Ascending aorta (tissue), 2 donors: ENCODE results near the gene METTL25B. TPM values are rescaled to one million over a fixed set of nuclear protein-coding genes. Genes with fewer than 3 reads are reported as not detected.

Experiments
- DNase-seq, 2 donors: peaks; one replicate each; pipeline ENCODE4 v3.0.0-alpha.2; 2019; ENCODE audit warnings: low spot score in 2 of 2
- H3K27ac ChIP-seq, 2 donors: fragments of 200-600 bp; sonication (generic); one replicate each; pipeline ENCODE4 v1.5.1; 2016 to 2017; ENCODE audit warnings: mild to moderate bottlenecking in 1 of 2
- H3K27me3 ChIP-seq: fragments of 200-600 bp; sonication (generic); one replicate; pipeline ENCODE4 v1.5.1; 2017
- H3K36me3 ChIP-seq, 2 donors: fragments of 200-600 bp; sonication (generic); one replicate each; pipeline ENCODE4 v1.5.1; 2016
- H3K4me1 ChIP-seq, 2 donors: fragments of 200-600 bp; sonication (generic); one replicate each; pipeline ENCODE4 v1.5.1; 2016 to 2017; ENCODE audit warnings: mild to moderate bottlenecking in 1 of 2
- H3K4me3 ChIP-seq, 2 donors: fragments of 200-600 bp; sonication (generic); one replicate each; pipeline ENCODE4 v1.5.1; 2016 to 2017; ENCODE audit warnings: mild to moderate bottlenecking in 1 of 2
- H3K9me3 ChIP-seq, 2 donors: fragments of 200-600 bp; sonication (generic); one replicate each; pipeline ENCODE4 v1.5.1; 2016
- CTCF ChIP-seq, 3 experiments: fragments of 200-600 bp in 2 of 3; fragments of 450-650 bp in 1 of 3; sonication (generic) in 2 of 3; IDR thresholded peaks; one replicate each; pipeline ENCODE4 v1.5.1; 2016 to 2019; ENCODE audit warnings: antibody characterized with exemption in 3 of 3, mild to moderate bottlenecking in 1 of 3, moderate library complexity in 1 of 3
- intact Hi-C: fragments of 100-400 bp; cut with DNase I; formaldehyde crosslinking; loops from one replicate; pipeline ENCODE4 v1.15.1; 2023
- total RNA-seq: library from RNA; depleted of rRNA; stranded (reverse); fragments of >200 nt; gene quantifications from one replicate; pipeline ENCODE4 v1.1.0, GENCODE V29; 2016

Gene METTL25B
- total RNA-seq, 1 donor from 2014 or later = 9.9 TPM

GRCh38 chr1:156744344-156744743 is 16.1 kb downstream of the METTL25B start:
- Histone ChIP-seq H3K4me3 (no peak overlapping the region), H3K27me3 (no peaks in the 10 kb centered on the region), H3K9me3 (no peaks in the 10 kb centered on the region), H3K4me1 (peaks cover 14 to 50% of the 10 kb centered on the region in 2 donors), H3K36me3 (peaks cover 20 to 40% of the 10 kb centered on the region in 2 donors), H3K27ac (peak overlapping the region; percentile 7 to 99)
- no peak for DNase-seq
- intact Hi-C loops = loop anchor here (10.0 kb wide), 1 partner anchor 620 kb away; no protein-coding TSS in a partner anchor
- TF ChIP-seq CTCF (IDR thresholded peaks at IDR 0.05) = no peak

GRCh38 chr1:156744786-156745419 is 16.6 kb downstream of the METTL25B start:
- peak overlapping the region; percentile 89 to 99 for H3K27ac ChIP-seq
- peaks cover 20 to 40% of the 10 kb centered on the region in 2 donors for H3K36me3 ChIP-seq
- DNase-seq = no peak
- peaks cover 19 to 54% of the 10 kb centered on the region in 2 donors for H3K4me1 ChIP-seq
- intact Hi-C loops = loop anchor here (10.0 kb wide), 1 partner anchor 620 kb away; no protein-coding TSS in a partner anchor
- H3K9me3 ChIP-seq = no peaks in the 10 kb centered on the region
- TF ChIP-seq CTCF (IDR thresholded peaks at IDR 0.05) = no peak
- no peak overlapping the region for H3K4me3 ChIP-seq
- H3K27me3 ChIP-seq = no peaks in the 10 kb centered on the region

GRCh38 chr1:156745881-156746280 is 17.6 kb downstream of the METTL25B start:
- Histone ChIP-seq H3K27me3 (no peaks in the 10 kb centered on the region), H3K4me3 (peak overlapping the region; percentile 73 to 75), H3K36me3 (peaks cover 20 to 40% of the 10 kb centered on the region in 2 donors), H3K9me3 (no peaks in the 10 kb centered on the region), H3K27ac (peak overlapping the region; percentile 89 to 99), H3K4me1 (peaks cover 16 to 48% of the 10 kb centered on the region in 2 donors)
- DNase-seq = no peak
- intact Hi-C loops = loop anchor here (10.0 kb wide), 1 partner anchor 621 kb away; no protein-coding TSS in a partner anchor
- TF ChIP-seq CTCF (IDR thresholded peaks at IDR 0.05) = no peak

GRCh38 chr1:156746406-156746727 is 18.1 kb downstream of the METTL25B start:
- Histone ChIP-seq H3K27me3 (no peaks in the 10 kb centered on the region), H3K4me3 (peak overlapping the region; percentile 73 to 75), H3K4me1 (peaks cover 16 to 47% of the 10 kb centered on the region in 2 donors), H3K27ac (peak overlapping the region; percentile 89 to 99), H3K9me3 (no peaks in the 10 kb centered on the region), H3K36me3 (peaks cover 20 to 39% of the 10 kb centered on the region in 2 donors)
- no peak for TF ChIP-seq CTCF (IDR thresholded peaks at IDR 0.05)
- intact Hi-C loops = loop anchor here (10.0 kb wide), 1 partner anchor 622 kb away; no protein-coding TSS in a partner anchor
- no peak for DNase-seq

GRCh38 chr1:156746728-156747631 is 18.7 kb downstream of the METTL25B start:
- Histone ChIP-seq H3K9me3 (no peaks in the 10 kb centered on the region), H3K27me3 (no peaks in the 10 kb centered on the region), H3K4me3 (peak overlapping the region; percentile 73 to 91), H3K4me1 (peaks cover 16 to 41% of the 10 kb centered on the region in 2 donors), H3K27ac (peak overlapping the region; percentile 89 to 99), H3K36me3 (peaks cover 19 to 33% of the 10 kb centered on the region in 2 donors)
- DNase-seq = peak; percentile 87 to 99
- TF ChIP-seq CTCF (IDR thresholded peaks at IDR 0.05) = peak in 2 of 3 experiments; percentile 3 to 5
- intact Hi-C loops = loop anchor here (10.0 kb wide), 1 partner anchor 622 kb away; no protein-coding TSS in a partner anchor
